H1 (cell line): ENCODE data around the gene ASTN1. TPM values are rescaled to one million over a fixed set of nuclear protein-coding genes. Genes with fewer than 3 reads are reported as not detected.

Source experiments
- CBX8 ChIP-seq: fragments of 300-800, 300-1000 bp; sonication (generic); IDR thresholded peaks from 2 replicates; pipeline ENCODE4 v1.7.1; 2016; ENCODE audit warnings: low read depth, low read length, borderline replicate concordance
- SAP30 ChIP-seq: fragments of 300-600 bp; sonication (generic); IDR thresholded peaks from 2 replicates; pipeline ENCODE4 v1.7.1; 2012; ENCODE audit warnings: low read length, moderate library complexity, mild to moderate bottlenecking, inconsistent platforms; ENCODE audit not compliant: insufficient read depth, insufficient replicate concordance
- SUZ12 ChIP-seq: fragments of 200-600 bp; sonication (generic); IDR thresholded peaks from 2 replicates; pipeline ENCODE4 v1.6.1; 2012; ENCODE audit warnings: mild to moderate bottlenecking, inconsistent platforms, low read length, moderate library complexity, mixed read lengths
- TBP ChIP-seq: IDR thresholded peaks from 2 replicates; pipeline ENCODE4 v1.6.1; 2011; ENCODE audit warnings: low read depth, low read length, improper control_type of control experiment
- YY1 ChIP-seq: IDR thresholded peaks from 2 replicates; pipeline ENCODE4 v1.6.1; 2011; ENCODE audit warnings: low read depth, mild to moderate bottlenecking, low read length
- polyA plus RNA-seq, 7 experiments: library from polyadenylated mRNA; depleted of rRNA in 3 of 7; stranded (reverse) in 5 of 7; unstranded in 2 of 7; fragments of >200 nt in 5 of 7; fragments of 200-250 nt in 2 of 7; gene quantifications; 1 replicate in 5 of 7; 2 replicates in 1 of 7; 4 replicates in 1 of 7; pipeline versions ENCODE4 v1.2.1 to v1.2.3, GENCODE V29; 2011 to 2013; ENCODE audit warnings: missing spikeins in 2 of 7, mixed read lengths in 2 of 7
- total RNA-seq: library from RNA; stranded (reverse); fragmentation: NEBNext Ultra II Directional; extraction: Animal tissue kit (Norgen Biotek cat#: 25700); gene quantifications from 2 replicates; pipeline ENCODE4 v1.2.1, GENCODE V29; 2021
- TF ChIP-seq, protein P1 (sequence below): IDR thresholded peaks from 2 replicates; pipeline ENCODE4 v1.6.1; 2011; ENCODE audit warnings: low read length, improper control_type of control experiment

The ASTN1 gene
- total and polyA plus RNA-seq, 2 of the 8 experiments (the other 6 are each of a cell fraction or from before 2014, with no cell fraction given), result 2.9 to 4.1 TPM

DNA sequence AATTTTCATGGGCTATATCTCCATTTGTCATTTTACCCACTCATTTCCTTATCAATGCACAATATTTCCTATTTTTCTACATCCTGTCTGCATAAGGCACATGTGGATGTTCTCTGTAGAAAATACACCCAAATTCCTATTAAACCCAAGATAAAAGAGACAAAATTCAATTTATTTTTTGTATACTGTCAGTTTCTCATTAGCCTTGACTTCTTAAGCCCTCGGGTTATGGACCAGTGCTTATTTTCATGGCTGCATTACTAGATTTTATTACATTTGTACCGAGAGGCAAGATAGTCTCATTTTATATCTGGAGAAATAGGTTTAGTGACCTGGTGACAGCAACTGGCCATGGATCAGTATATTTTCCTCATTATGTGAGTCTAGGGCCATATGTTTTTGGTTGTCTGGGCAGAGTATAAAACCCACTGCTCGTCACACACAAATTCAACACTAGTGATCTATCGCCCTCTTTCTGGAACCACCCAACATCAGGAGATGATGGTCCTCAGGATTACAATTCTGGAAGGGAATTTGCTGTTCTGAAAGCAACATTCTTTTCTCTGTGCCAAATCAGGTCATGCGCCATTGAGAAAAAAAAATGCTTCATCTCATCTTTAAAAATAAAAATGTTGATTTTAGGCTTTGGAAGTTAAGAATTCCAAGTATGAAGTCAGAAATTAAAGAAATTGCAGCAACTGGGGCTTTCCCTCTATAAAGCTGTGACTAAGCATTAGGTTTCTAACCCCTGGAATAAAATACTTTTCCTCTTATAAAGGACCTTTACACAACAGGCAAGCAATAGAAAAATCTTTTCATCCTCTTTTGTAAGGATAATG is 81.4 kb downstream of the ASTN1 start (continued):
- TF ChIP-seq, protein P1, sequence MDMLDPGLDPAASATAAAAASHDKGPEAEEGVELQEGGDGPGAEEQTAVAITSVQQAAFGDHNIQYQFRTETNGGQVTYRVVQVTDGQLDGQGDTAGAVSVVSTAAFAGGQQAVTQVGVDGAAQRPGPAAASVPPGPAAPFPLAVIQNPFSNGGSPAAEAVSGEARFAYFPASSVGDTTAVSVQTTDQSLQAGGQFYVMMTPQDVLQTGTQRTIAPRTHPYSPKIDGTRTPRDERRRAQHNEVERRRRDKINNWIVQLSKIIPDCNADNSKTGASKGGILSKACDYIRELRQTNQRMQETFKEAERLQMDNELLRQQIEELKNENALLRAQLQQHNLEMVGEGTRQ, result no peak
- TF ChIP-seq SAP30, result no peak
- TF ChIP-seq YY1, result no peak
- no peak for TF ChIP-seq CBX8
- TF ChIP-seq TBP, result no peak
- TF ChIP-seq SUZ12, result no peak
- TF ChIP-seq, all 59 proteins: peak for 0
